ENCODE measurements around the gene LASP1NB.

DNA sequence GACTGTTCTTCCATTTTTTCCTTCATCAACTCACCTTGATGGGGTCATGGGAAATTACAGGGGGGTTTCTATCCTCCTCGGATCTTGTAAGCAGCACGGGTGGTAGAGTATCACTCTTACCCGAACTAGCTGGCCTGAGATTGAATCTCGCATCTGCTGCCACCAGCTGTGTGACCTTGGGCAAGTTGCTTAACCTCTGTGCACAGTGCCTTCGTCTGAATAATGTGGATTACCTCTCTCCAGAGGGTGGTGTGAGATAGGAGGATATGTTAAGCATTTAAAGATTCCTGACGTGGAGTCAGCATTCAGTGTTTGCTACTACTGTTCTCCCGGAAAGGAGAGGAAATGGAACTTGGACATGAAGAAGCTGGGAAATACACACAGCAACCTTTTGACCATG, 31.1 kb upstream of the LASP1NB start:
- TF ChIP-seq, protein P1, sequence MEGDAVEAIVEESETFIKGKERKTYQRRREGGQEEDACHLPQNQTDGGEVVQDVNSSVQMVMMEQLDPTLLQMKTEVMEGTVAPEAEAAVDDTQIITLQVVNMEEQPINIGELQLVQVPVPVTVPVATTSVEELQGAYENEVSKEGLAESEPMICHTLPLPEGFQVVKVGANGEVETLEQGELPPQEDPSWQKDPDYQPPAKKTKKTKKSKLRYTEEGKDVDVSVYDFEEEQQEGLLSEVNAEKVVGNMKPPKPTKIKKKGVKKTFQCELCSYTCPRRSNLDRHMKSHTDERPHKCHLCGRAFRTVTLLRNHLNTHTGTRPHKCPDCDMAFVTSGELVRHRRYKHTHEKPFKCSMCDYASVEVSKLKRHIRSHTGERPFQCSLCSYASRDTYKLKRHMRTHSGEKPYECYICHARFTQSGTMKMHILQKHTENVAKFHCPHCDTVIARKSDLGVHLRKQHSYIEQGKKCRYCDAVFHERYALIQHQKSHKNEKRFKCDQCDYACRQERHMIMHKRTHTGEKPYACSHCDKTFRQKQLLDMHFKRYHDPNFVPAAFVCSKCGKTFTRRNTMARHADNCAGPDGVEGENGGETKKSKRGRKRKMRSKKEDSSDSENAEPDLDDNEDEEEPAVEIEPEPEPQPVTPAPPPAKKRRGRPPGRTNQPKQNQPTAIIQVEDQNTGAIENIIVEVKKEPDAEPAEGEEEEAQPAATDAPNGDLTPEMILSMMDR (IDR thresholded peaks at IDR 0.05; ENCODE audit: low read depth, low read length, missing input control): no peak
- TF ChIP-seq, protein P2, sequence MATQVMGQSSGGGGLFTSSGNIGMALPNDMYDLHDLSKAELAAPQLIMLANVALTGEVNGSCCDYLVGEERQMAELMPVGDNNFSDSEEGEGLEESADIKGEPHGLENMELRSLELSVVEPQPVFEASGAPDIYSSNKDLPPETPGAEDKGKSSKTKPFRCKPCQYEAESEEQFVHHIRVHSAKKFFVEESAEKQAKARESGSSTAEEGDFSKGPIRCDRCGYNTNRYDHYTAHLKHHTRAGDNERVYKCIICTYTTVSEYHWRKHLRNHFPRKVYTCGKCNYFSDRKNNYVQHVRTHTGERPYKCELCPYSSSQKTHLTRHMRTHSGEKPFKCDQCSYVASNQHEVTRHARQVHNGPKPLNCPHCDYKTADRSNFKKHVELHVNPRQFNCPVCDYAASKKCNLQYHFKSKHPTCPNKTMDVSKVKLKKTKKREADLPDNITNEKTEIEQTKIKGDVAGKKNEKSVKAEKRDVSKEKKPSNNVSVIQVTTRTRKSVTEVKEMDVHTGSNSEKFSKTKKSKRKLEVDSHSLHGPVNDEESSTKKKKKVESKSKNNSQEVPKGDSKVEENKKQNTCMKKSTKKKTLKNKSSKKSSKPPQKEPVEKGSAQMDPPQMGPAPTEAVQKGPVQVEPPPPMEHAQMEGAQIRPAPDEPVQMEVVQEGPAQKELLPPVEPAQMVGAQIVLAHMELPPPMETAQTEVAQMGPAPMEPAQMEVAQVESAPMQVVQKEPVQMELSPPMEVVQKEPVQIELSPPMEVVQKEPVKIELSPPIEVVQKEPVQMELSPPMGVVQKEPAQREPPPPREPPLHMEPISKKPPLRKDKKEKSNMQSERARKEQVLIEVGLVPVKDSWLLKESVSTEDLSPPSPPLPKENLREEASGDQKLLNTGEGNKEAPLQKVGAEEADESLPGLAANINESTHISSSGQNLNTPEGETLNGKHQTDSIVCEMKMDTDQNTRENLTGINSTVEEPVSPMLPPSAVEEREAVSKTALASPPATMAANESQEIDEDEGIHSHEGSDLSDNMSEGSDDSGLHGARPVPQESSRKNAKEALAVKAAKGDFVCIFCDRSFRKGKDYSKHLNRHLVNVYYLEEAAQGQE (IDR thresholded peaks at IDR 0.05): no peak
- TF ChIP-seq TAF1 (conservative IDR thresholded peaks at IDR 0.05) (no peak), SP1 (IDR thresholded peaks at IDR 0.05) (no peak), FOXA1 (IDR thresholded peaks at IDR 0.05) (no peak), GABPA (IDR thresholded peaks at IDR 0.05 in 1 of 2, conservative IDR thresholded peaks at IDR 0.05 in 1 of 2) (no peak), RAD21 (IDR thresholded peaks at IDR 0.05) (no peak), EGR1 (IDR thresholded peaks at IDR 0.05; ENCODE audit: low read depth in 2 of 2) (no peak), NR2F2 (IDR thresholded peaks at IDR 0.05) (peak; percentile 36), HNF4G (IDR thresholded peaks at IDR 0.05) (no peak), YY1 (IDR thresholded peaks at IDR 0.05) (no peak)
- TF ChIP-seq, protein P3, sequence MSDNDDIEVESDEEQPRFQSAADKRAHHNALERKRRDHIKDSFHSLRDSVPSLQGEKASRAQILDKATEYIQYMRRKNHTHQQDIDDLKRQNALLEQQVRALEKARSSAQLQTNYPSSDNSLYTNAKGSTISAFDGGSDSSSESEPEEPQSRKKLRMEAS (IDR thresholded peaks at IDR 0.05): no peak
